Right hindlimb (tissue), 1 donor: ENCODE measurements around the gene BMP10.

Experiments
- DNase-seq: peaks from one replicate; pipeline ENCODE4 v3.0.0-alpha.2; 2018

BMP10 gene

GRCh38 chr2:68847751-68848150, 23.4 kb downstream of the BMP10 start:
- no peak for DNase-seq

- no peak for DNase-seq
Measured at GRCh38 chr2:68846091-68846490, 25.1 kb downstream of the BMP10 start.

- DNase-seq = no peak
Measured at GRCh38 chr2:68845043-68845442, 26.2 kb downstream of the BMP10 start.

GRCh38 chr2:68839260-68839833, 31.9 kb downstream of the BMP10 start:
- DNase-seq = no peak

- no peak for DNase-seq
Measured at GRCh38 chr2:68838641-68839040, 32.6 kb downstream of the BMP10 start.

- DNase-seq = no peak
Measured at GRCh38 chr2:68837861-68838341, 33.3 kb downstream of the BMP10 start.

- DNase-seq = peak; percentile 44
Measured at GRCh38 chr2:68837164-68837860, 33.9 kb downstream of the BMP10 start.

GRCh38 chr2:68835621-68836020, 35.6 kb downstream of the BMP10 start:
- DNase-seq = no peak

- no peak for DNase-seq
Measured at GRCh38 chr2:68834737-68835376, 36.3 kb downstream of the BMP10 start.

- no peak for DNase-seq
Measured at GRCh38 chr2:68833162-68833561, 38.0 kb downstream of the BMP10 start.

GRCh38 chr2:68832233-68832869, 38.8 kb downstream of the BMP10 start:
- peak; percentile 71 for DNase-seq

GRCh38 chr2:68831686-68832232, 39.4 kb downstream of the BMP10 start:
- DNase-seq = peak; percentile 39

GRCh38 chr2:68829749-68830148, 41.4 kb downstream of the BMP10 start:
- no peak for DNase-seq

GRCh38 chr2:68828887-68829708, 42.1 kb downstream of the BMP10 start:
- peak; percentile 94 for DNase-seq

GRCh38 chr2:68827666-68828065, 43.5 kb downstream of the BMP10 start:
- no peak for DNase-seq

- DNase-seq = no peak
Measured at GRCh38 chr2:68825866-68826265, 45.3 kb downstream of the BMP10 start.

- no peak for DNase-seq
Measured at GRCh38 chr2:68824831-68825230, 46.4 kb downstream of the BMP10 start.

GRCh38 chr2:68822207-68822872, 48.9 kb downstream of the BMP10 start:
- no peak for DNase-seq

GRCh38 chr2:68819556-68819955, 51.6 kb downstream of the BMP10 start:
- no peak for DNase-seq

- DNase-seq = no peak
Measured at GRCh38 chr2:68817306-68817705, 53.9 kb downstream of the BMP10 start.
